ENCODE measurements around the gene MMP24.
"Not testable (repeated sequence)": the region's sequence is repeated elsewhere in the genome, so short reads cannot be mapped to it uniquely, and the experiment has no call there.

Gene MMP24

GRCh38 chr20:35226126-35226883 lies at the start of gene MMP24:
TSS of gene MMP24 (plus strand) at chr20:35226690. CDS start at chr20:35226739, 49 bp downstream.
- no peak for DNase-seq

GRCh38 chr20:35179292-35180212 lies 46.9 kb upstream of the MMP24 start:
- DNase-seq = no peak

GRCh38 chr20:35180266-35180665 lies 46.2 kb upstream of the MMP24 start:
- DNase-seq = no peak

- DNase-seq = no peak
Measured at GRCh38 chr20:35181731-35182130, 44.8 kb upstream of the MMP24 start.

- DNase-seq = not testable (repeated sequence)
Measured at GRCh38 chr20:35186691-35187289, 39.7 kb upstream of the MMP24 start.

- DNase-seq = no peak
Measured at GRCh38 chr20:35187584-35188190, 38.8 kb upstream of the MMP24 start.

GRCh38 chr20:35189223-35189622 lies 37.3 kb upstream of the MMP24 start:
- DNase-seq = not testable (repeated sequence)

GRCh38 chr20:35190556-35190955 lies 35.9 kb upstream of the MMP24 start:
- DNase-seq = no peak

GRCh38 chr20:35191419-35192117 lies 34.9 kb upstream of the MMP24 start:
- no peak for DNase-seq

GRCh38 chr20:35192118-35192872 lies 34.2 kb upstream of the MMP24 start:
- DNase-seq = no peak

GRCh38 chr20:35193031-35193791 lies 33.3 kb upstream of the MMP24 start:
- DNase-seq = not testable (repeated sequence)

GRCh38 chr20:35196313-35196712 lies 30.2 kb upstream of the MMP24 start:
- DNase-seq = no peak

- DNase-seq = no peak
Measured at GRCh38 chr20:35199740-35200139, 26.8 kb upstream of the MMP24 start.

GRCh38 chr20:35200267-35200666 lies 26.2 kb upstream of the MMP24 start:
- no peak for DNase-seq

- DNase-seq = not testable (repeated sequence)
Measured at GRCh38 chr20:35201467-35201866, 25.0 kb upstream of the MMP24 start.

GRCh38 chr20:35206802-35207201 lies 19.7 kb upstream of the MMP24 start:
- DNase-seq = no peak

- peak; percentile 79 for DNase-seq
Measured at GRCh38 chr20:35207950-35208611, 18.4 kb upstream of the MMP24 start.

- no peak for DNase-seq
Measured at GRCh38 chr20:35215066-35215956, 11.2 kb upstream of the MMP24 start.

GRCh38 chr20:35216541-35216940 lies 9.9 kb upstream of the MMP24 start:
- no peak for DNase-seq
